HPDE6-E6E7 (cell line): ENCODE results near the gene ABR.
A peak's percentile ranks its signal among the peaks of the same experiment; 100 is the strongest.
"Not testable (repeated sequence)": the region's sequence is repeated elsewhere in the genome, so short reads cannot be mapped to it uniquely, and the experiment has no call there.

Experiments used
- DNase-seq: peaks from one replicate; pipeline ENCODE4 v3.0.0; 2011; ENCODE audit warnings: missing footprints; ENCODE audit errors: extremely low spot score

ABR gene

GRCh38 chr17:1173432-1174262 is 6.1 kb downstream of the ABR start:
- no peak for DNase-seq

GRCh38 chr17:1171953-1172352 is 7.8 kb downstream of the ABR start:
- no peak for DNase-seq

DNA sequence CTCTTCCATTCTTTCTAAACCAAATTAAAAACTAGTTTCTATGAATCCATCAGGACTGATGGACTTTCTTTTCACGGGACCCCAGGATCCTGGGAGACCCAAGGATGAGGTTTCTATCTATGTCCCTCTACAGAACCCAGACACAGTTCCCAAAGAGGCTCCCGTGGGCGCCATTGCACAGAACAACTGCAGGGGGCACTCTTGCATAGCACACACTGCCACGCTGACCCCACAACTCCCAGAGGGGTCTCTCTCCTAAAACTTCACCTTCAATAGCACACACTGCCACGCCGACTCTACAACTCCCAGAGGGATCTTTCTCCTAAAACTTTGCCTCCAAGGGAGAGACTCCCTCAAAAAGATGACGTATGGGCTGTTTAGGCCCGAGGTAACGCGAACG is 9.0 kb downstream of the ABR start:
- DNase-seq = no peak

GRCh38 chr17:1169929-1170312 is 9.9 kb downstream of the ABR start:
- no peak for DNase-seq

DNA sequence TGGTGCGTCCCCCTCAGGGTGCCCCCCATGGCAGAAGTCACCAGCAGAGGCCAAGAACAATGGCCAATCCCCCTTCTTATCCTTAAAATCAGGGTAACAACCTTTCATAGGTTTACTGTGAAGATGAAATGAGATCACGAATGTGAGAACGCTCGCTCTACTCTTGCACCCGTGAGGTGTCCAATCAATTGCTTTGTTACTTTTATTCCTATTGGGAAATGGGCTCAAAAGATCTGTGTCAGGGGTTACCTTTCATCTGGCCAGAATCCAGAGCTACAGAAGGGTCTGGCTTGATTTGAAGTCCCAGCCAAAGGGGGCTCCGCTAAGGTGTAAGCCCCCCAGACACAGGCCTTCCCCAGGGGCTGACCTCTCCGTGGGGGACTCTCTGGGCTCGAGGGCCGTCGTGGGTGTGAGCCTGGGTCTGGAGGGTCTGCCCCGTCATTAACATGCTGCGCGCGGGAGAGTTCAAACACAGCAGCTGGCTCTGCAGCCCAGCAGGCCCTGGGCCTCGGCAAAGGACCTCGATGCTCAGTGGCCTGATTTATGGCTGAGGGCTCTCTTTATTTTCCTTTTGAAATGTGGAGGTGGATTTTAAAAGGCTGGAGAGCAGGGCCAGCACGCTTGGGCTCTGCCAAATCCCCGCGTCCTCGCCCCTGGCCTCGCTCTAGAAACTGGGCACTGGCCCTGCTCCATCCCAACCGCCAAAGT is 10.4 kb downstream of the ABR start:
- no peak for DNase-seq

DNA sequence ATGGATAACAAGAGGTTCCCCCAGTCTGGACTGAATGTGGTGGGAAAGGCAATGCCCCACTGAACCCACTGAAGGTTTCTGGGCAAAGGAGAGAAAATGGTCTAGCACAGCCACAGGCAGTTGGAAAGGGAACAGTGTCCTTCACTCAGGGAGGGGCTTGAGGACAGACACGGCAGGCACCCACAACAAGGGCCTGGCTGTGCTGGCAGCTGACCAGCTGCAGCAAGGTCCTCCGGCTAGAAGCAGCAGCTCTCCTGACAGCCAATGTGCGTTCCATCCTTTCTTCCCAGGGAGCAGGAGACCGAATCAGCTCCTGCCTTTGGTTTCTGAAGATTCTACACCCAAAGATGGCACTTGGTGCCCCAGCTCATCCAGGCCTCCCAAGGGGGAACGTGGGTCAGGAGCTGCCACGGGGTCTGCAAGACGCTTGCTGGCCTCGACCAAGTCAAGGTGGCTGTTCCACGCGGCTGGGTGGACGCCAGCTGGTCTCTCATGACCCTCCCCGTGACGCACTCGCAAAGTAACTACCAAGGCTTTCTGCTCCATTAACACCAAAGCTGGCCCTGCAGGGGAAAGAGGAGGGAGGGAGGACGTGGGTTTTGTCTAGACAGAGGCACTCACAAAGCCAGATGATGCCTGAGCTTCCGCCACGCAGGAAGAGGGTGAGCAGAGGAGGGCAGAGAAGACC is 11.1 kb downstream of the ABR start:
- DNase-seq = no peak

DNA sequence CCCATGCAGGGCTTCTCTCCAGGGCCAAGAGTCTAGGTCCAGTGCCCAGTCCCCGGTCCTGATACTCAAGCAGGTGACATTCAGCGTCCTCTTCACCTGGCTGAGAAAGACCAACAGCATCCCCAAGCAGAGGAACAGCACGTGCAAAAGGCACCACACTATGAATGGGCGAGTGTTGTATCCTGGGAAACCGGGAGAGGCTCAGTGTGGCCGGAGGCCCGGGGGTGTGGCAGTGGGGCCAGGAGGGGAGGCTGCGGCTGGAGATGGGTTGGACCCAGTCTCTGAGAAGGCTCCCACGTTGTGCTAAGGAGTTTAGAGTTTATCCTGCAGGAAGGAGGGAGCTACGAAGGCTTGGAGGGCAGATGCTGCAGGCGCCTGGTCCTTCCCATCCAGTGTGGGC is 13.5 kb downstream of the ABR start:
- DNase-seq = no peak

DNA sequence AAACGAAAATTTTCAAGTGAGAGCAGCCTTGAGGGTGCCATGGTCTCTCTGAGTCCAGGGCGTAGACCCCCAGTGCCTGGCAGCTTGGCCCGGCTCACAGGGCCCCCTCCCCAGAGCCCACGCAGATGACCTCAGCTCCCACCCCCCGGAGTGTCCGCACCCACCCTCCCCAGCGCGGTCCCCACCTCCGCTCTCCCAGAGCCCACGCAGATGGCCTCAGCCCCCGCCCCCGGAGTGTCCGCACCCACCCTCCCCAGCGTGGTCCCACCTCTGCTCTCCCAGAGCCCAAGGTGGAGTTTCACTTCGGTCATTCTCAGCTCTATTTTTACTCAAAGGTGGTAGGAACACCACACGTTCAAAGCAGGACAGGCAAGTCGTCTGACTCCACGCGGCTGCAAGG is 13.9 kb downstream of the ABR start:
- DNase-seq = no peak

DNA sequence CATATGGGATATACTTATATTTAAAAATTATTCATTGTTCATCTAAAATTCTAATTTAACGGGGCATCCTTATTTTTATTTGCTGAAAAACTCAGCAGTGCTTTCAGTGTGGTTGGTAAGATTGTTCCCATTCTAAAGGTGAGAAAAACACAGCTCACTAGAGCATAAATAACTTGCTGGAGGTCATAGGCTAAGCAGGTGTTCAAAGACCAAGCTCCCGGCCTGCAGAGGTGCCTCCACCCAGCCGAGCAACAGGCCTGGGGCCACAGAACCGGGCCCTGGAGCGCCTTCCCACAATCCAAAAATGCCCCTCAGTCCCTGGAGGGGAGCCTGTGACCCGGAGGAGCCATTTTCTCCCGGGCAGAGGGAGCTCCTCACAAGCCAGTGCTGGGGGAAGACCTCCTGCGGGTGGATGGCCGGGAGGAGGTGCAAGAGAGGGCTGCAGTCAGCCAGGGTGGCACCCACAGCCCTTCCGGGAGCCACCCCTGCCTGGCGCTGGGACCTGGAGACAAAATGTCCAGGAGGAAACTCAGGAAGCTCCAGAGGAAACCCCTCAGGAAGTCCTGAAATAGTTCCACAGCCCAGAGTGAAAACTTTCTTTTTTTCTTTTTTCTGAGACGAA is 14.7 kb downstream of the ABR start:
- no peak for DNase-seq

GRCh38 chr17:1162116-1162855 is 17.5 kb downstream of the ABR start:
- no peak for DNase-seq

GRCh38 chr17:1160591-1161390 is 19.0 kb downstream of the ABR start:
- no peak for DNase-seq

DNA sequence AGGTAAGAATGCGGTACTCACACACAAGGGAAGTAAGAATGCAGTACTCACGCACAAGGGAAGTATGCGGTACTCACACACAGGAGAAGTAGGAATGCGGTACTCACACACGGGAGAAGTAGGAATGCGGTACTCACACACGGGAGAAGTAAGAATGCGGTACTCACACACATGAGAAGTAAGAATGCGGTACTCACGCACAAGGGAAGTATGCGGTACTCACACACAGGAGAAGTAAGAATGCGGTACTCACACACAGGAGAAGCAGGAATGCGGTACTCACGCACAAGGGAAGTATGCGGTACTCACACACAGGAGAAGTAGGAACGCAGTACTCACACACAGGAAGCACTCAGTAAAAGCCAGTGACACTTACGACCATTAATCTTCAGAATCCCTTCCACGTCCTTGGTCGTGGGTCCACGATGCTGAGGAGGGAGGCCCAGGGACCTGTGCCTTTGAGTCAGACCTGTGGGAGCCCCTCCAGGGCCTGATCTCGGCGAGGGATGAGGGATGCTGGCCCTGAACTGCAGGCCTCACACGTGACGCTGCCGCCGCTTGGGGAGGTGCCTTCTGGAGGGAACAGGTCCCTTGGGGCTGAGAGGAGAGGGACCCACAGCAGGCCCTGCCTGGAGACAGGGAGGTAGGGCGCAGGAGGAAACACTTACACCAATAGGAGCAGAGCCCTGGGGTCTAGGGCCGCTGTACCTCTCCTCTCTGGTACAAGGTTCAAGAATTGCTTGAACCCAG is 20.2 kb downstream of the ABR start:
- no peak for DNase-seq

GRCh38 chr17:1158879-1159278 is 20.9 kb downstream of the ABR start:
- DNase-seq = no peak

DNA sequence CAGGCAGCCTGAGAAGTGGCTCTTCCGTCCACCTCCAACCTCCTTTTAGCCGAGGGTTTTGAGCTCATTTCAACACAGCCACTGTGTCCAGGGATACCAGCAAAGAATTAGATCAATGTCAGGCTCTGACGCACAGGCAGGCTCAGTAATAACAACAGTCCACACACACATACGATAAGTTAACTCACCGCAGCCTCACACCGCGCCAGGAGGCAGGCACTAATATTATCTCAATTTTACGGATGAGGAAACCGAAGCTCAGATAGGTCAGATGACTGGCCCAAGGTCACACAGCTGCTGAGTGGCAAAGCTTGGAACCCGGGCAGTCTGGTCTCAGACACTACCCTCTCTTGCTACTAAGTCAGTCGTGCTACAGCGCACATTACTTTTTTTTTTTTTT is 22.9 kb downstream of the ABR start:
- DNase-seq = no peak

- no peak for DNase-seq
Measured at GRCh38 chr17:1154704-1155103, 25.1 kb downstream of the ABR start.

DNA sequence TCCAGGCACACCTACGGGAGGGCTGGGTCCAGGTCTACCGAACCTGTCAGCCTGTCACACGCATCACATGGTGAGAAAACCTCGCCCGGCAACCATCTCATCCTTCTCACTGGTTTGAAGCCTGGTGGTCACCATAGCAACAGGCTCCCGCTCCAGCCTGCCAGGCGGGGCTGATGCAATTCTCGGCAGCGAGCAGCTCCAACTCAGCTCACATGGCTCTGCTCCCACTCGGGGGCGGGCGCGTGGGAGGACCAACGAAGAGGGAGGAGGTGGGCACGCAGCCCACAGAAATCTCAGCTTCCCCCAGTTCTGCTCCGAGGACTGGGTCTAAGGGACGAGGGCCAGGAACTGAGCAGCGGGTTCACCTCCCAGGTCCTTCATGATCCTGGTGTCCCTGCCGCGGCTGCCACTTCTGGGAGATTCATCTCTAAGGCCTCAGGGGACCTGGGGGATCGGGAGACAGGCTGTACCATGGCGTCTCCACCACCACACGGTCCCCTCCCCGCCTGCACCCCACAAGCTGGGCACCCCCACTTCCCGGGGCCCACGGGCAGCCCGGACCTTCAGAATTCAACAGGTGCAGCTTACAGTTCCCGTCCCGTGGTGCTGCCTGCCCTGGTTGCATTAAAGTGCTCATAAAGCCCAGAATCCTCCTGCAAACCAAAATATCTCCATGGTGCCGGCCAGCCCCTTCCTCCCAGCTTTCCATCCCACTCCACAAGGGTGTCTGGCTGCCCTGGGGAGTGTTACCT is 25.8 kb downstream of the ABR start:
- DNase-seq = peak; percentile 35

- not testable (repeated sequence) for DNase-seq
Measured at GRCh38 chr17:1152582-1152981, 27.2 kb downstream of the ABR start.

- DNase-seq = no peak
Measured at GRCh38 chr17:1150863-1151600, 28.7 kb downstream of the ABR start.

DNA sequence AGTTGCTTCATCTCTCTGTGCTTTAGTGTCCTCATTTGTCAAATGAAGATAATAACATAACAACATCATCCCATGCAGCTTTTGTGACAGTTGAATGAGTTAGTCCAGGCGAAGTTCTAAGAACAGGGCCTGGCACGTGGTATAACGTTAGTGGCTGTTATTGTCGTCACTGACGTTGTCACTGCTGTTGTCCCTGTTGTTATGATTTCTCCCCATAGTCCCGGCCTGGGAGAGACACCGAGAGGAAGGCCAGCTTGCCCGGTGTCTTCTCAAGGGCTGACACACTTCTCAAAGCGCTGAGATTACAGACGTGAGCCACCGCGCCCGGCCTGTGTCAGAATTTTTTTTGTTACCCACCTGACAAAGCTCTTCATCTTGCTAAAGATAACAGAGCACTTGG is 29.9 kb downstream of the ABR start:
- DNase-seq = no peak
